GM21526 (cell line): ENCODE data around the gene VPS37B.

Experiments
- ATAC-seq: cut with Tn5 transposase; IDR thresholded peaks from one replicate; pipeline ENCODE4 v1.9.1; 2021; ENCODE audit warnings: moderate library complexity; ENCODE audit not compliant: unreplicated experiment, low FRiP score

Gene VPS37B

DNA sequence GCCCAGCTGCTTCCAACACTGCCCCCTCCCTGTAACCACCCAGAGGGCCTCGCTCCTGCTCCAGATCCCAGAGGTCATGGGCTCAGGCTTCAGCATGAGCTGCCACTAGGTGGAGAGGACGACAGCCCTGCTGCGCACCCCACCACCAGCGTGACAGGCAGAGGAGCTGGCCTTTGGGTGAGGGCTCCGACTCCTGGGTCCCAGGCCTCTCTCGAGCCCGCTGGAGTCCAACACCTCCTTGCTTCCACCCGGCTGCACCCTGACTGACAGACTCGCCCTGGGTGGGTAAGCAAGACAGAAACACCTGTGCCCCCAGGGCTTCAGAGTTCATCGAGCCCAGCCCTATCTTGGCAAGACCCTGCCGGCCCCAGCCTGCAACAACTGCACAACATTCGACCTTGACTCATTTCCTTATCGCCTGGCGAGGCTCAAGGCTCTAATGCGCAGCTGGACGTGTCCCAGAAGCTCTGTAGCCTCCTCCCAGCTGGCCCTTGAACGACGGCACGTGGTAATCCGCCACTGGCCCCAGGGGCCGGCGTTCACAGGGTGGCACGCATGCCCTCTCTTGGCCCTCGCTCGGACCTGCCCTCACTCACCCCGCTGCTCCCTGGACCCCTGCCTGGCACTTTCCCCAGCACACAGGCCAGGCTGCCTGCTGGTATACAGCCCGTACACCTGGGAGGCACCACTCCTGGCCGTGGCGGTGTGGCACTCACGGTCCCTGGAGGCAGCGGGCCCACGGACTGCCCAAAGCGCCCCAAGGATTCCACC lies 28.0 kb downstream of the VPS37B start:
- no peak for ATAC-seq

DNA sequence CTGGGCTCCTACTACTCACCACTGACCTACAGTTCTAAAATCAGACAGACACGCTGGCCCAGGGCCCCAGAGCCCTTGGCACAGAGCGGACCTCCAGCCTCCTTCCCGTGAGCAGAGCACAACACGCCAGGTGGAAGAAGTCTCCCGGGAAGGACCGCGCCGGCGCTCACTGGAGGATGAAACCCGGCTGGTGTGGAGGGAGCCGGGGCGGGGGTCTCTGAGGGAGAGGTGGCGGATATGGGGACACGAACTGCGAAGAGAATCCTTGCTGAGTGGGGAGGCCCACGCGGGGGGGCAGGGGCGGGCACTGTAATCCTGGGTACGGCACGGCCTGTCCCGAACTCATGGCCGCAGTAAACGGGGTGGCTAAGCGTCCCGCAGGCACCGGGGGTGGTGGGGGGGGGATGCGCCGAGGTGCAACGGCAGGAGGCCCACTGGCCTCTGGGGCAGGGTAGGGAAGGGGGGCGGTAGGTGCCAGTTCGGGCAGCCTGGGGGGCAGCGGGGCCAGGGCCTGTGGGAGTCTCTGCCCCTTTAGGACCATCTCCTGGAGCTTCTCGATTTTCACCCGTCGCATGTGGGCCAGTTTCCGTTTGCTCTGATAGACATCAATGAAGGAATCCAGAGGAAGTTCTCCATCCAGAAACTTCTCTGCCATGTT lies 28.8 kb downstream of the VPS37B start:
- ATAC-seq, result no peak

DNA sequence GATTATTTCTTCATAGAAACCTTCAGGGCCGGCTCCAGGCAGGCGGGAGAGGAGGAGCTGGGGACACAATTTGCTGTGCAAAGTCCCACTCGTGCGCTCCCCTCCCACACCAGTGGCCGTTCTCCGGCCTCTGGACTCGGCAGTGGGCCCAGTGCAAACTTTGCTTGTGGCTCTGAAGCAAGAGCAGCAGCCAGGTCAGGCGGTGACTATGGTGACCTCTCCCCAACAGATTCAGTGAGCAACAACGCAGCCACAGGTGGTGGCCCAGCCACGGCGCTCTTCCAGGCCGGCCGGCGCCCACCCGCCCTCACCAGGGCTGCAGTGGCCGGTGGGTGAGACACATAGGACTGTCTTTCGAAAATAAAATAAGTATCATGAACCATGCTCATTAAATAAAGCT lies 29.5 kb downstream of the VPS37B start:
- ATAC-seq, result no peak

DNA sequence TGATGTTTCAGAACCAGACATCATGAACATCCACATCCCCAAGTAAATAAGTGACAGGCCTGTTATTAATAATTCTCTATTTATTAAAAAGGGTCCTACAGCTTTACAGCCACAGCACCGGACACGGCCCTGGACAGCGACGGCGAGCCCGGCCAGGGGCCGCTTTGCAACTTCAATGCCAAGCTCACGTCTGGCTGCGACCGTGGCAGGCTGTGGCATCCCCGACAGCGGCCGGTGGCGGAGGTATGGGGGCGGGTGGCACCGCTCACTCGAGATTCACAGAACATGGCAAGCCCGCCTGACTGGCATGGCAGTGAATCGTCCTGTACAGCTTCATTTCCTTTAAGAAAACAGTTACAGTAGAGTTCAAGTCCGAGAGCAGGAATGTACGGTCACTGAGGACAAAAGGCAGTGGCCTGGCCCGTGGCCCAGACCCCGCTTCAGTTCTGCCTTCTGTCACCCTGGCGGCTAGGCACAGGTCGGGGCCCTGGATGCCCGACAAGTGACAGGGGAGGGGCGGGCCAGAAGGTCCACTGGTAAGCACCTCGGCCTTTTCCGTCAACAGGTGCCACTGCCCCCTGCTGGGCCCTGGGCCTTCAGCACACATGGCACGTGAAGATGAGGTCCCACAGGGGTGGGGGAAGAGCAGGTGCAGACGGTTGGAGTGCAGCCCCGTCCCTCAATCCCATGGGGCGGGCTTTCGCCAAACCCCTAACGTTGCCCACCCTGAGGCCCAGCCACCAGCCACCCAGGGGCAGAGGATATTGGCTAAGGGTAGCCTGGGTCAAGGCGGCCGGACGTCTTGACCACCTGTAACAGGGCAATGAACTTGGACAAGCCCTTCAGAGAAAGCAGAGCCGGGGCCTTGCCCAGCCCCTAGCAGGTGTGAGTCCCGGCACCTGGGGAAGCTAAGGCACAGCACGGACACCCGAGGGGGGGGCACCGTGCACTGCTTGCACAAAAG lies 30.4 kb downstream of the VPS37B start:
- ATAC-seq, result no peak

DNA sequence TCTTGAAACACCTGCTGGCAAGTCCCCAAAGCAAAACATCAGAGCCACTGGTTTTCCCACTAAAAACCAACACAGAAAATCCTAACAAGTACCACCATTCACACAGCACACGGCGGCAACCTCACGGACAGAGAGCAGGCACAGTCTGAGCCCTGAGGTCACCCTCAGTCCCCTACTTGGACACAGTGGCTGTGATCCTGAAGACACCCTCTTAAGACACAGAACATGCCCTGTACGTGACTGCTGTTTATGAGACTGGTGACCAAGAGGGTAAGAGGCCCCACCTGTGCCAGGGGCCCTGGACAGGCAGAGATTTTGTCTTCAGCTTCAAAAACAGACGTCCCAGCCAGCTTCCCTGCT lies 31.1 kb downstream of the VPS37B start:
- no peak for ATAC-seq

DNA sequence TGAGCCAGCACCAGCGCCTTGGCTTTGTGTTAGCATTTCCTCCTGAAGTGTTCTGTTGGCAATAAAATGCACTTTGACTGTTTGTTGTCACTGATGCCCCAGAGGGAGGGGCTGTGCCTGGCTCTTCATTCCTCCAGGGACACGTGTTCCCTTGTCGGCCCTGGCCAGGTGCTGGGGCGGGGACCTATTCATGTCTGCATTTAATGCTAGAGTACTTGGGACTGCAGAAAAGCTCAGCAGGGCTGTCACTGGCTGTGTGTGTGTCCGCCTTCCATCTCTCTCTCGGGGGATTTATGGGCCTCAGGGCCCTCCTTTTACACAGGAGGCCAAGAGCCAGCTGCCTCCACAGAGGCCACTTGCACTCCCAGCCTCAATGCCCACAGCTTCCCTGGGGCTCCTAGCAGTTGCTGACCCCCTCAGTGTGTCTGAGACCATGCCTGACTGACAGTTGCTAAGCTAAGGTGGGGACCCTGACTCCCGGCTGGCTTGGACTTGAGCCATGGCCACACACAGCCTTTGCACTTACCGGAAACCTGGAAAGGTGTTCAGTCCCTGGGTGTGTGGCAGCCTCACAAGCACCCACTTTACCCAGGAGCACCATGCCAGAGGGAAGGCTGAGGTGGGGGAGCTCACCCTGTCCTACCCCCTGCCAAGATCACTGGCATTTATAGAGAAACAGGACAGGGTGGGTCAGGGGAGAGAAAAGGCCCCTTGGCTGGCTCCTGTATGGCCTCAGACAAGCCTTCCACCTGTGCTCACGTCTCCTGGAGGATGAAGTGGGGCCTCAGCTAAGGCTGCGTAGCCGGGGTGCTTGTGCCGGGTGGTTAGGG lies 32.8 kb downstream of the VPS37B start:
- no peak for ATAC-seq

DNA sequence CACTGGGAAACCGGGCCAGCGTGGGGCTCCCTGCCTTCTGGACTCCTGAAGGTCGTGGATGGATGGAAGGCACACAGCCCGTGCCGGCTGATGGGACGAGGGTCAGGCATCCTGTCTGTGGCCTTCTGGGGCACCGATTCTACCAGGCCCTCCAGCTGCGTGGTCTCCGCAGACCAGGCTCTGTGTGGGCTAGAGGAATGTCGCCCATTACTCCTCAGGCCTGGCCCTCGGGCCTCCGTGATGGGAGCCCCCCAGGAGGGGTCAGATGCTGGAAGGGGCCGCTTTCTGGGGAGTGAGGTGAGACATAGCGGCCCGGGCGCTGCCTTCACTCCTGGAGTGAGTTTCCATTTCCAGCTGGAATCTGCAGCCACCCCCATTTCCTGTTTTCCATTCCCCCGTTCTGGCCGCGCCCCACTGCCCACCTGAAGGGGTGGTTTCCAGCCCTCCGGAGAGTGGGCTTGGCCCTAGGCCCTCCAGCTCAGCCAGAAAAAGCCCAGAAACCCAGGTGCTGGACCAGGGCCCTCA lies 33.8 kb downstream of the VPS37B start:
- ATAC-seq, result no peak

DNA sequence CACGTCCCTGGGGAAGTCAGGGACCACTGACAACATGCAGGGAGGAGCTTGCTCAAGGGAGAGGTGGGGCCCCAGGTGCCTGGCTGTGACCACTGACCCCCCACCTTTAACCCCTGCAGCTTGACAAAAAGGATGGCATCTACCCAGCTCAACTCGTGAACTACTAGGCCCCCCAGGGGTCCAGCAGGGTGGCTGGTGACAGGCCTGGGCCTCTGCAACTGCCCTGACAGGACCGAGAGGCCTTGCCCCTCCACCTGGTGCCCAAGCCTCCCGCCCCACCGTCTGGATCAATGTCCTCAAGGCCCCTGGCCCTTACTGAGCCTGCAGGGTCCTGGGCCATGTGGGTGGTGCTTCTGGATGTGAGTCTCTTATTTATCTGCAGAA lies 34.3 kb downstream of the VPS37B start:
- ATAC-seq, result no peak

DNA sequence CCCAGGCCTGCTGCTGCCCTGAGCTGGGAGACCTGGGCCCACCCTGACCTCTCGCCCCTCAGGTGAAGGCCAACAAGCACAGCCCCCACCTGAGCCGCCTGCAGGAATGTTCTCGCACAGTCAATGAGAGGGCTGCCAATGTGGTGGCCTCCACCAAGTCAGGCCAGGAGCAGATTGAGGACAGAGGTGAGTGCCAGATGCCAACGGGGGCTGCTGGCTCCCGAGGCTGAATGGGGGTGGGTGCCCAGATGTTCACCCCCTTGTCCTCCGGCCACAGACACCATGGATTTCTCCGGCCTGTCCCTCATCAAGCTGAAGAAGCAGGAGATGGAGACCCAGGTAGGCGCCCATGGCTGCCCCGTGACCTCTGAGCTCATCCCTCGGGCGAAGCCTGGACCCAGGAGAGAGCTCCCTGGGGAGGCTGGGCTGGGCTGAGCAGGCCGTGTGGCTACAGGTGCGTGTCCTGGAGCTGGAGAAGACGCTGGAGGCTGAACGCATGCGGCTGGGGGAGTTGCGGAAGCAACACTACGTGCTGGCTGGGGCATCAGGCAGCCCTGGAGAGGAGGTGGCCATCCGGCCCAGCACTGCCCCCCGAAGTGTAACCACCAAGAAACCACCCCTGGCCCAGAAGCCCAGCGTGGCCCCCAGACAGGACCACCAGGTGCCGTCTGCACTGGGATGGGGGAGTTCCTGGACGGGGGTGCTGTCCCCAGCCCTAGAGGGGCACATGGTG lies 34.9 kb downstream of the VPS37B start:
- ATAC-seq, result no peak

DNA sequence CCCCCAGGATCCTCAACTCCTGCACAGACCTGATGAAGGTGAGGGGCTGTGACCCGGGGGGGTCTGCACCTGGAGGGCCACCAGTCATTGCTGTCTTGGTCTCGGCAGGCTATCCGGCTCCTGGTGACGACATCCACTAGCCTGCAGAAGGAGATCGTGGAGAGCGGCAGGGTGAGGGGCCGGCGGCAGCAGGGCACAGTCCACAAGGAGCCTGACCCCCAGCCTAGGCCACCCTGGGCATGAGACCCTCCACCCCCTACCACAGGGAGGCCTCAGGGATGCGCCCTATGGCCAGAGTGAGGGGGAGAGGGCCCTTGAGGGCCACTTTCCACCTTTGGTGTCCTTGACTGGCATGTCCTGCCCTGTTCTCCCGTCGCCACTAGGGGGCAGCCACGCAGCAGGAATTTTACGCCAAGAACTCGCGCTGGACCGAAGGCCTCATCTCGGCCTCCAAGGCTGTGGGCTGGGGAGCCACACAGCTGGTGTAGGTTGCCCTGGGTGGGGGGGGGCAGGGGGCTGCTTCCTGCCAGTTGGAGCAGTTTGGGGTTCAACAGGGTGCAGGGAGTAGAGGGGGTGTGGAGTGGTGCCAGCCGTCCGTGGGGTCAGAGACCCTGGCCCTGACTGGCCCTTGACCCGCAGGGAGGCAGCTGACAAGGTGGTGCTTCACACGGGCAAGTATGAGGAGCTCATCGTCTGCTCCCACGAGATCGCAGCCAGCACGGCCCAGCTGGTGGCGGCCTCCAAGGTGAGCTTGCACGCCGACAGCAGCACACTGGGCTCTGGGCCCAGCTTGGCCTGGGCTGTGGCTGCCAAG lies 35.7 kb downstream of the VPS37B start:
- ATAC-seq, result no peak

DNA sequence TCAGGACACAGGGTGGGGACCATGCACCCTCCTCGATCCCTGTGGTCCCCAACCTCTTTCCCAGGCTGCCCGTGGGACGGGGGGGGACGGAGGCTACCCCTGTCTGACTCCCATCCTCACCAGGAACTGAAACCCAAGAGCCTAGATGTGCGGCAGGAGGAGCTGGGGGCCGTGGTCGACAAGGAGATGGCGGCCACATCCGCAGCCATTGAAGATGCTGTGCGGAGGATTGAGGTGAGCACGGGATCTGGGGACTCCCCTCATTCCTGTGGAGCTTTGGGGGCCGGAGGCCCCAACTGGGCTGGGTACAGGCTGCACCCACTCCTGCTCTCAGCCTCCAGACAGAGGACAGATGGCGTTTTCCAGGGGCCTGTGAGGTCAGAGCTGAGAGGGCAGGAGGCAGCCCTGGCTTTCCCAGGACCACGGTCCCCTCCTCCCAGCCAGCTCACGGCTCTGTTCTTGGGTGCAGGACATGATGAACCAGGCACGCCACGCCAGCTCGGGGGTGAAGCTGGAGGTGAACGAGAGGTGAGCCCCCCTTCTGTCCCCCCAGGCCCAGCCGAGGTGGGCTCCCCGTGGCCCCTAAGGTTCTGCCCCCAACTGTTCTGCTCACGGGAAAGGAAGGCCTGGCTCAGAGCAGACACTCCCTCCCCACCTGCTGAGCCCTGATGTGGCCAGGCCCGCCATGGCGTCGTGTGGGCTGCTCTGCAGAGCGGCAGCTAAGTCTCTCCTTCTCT lies 36.5 kb downstream of the VPS37B start:
- no peak for ATAC-seq

DNA sequence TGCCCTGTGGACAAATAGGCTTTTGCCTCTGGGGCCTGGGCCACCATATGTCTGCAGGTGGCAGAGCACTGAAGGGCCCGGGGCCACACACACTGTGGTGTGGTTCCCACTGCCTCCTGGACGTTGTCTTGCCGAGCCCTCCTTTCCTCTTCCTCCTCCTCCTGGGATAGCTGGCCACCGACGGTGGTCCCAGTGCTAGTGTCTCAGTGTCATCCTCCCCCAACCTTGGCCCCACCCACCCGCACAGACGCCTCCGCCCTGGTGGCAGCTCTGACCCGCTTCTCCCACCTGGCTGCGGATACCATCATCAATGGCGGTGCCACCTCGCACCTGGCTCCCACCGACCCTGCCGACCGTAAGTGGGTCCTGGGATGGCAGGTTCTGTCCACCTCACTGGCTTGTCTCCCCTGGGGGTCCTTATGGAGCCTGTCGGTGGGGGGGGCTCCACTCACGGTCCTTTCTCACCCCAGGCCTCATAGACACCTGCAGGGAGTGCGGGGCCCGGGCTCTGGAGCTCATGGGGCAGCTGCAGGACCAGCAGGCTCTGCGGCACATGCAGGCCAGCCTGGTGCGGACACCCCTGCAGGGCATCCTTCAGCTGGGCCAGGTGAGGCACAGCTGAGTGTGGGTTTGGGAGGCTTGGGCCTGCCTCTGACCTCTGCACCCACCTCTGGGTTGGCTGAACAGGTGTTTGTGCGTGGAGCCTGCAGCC lies 37.2 kb downstream of the VPS37B start:
- ATAC-seq, result no peak

DNA sequence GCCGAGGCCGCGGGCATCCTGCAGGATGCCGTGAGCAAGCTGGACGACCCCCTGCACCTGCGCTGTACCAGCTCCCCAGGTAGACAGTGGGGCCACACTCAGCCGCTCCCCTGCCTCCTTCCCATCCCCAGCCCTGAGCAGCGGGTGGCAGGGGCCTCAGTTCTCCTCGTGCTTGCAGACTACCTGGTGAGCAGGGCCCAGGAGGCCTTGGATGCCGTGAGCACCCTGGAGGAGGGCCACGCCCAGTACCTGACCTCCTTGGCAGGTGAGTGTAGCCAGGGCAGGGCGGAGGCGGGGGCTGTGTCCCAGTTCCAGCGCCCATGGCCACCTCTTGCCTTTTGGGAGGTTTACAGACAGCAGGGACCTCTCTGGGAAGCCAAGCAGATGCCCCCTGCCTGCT lies 37.8 kb downstream of the VPS37B start:
- ATAC-seq, result no peak

DNA sequence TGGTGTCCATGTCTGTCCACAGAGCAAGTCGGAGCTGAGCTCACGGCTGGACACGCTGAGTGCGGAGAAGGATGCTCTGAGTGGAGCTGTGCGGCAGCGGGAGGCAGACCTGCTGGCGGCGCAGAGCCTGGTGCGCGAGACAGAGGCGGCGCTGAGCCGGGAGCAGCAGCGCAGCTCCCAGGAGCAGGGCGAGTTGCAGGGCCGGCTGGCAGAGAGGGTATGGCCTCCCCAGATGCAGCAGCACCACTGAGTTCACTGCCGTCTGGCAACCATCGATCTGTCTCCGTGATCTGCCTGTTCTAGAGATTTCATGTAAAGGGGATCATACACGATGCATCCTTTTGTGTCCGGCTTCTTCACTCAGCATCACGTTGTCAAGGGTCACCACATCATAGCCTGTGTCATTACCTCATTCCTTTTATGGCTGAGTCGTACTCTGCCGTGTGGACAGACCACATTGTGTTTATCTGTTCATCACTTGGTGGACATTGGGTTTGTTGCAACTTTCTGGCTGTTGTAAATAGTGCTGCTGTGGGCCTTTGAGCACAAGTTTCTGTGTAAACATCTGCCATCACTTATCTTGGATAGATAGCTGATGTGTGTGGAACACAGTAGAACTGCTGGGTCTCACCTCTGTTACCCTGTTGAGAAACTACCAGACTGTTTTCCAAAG lies 38.8 kb downstream of the VPS37B start:
- ATAC-seq, result no peak

DNA sequence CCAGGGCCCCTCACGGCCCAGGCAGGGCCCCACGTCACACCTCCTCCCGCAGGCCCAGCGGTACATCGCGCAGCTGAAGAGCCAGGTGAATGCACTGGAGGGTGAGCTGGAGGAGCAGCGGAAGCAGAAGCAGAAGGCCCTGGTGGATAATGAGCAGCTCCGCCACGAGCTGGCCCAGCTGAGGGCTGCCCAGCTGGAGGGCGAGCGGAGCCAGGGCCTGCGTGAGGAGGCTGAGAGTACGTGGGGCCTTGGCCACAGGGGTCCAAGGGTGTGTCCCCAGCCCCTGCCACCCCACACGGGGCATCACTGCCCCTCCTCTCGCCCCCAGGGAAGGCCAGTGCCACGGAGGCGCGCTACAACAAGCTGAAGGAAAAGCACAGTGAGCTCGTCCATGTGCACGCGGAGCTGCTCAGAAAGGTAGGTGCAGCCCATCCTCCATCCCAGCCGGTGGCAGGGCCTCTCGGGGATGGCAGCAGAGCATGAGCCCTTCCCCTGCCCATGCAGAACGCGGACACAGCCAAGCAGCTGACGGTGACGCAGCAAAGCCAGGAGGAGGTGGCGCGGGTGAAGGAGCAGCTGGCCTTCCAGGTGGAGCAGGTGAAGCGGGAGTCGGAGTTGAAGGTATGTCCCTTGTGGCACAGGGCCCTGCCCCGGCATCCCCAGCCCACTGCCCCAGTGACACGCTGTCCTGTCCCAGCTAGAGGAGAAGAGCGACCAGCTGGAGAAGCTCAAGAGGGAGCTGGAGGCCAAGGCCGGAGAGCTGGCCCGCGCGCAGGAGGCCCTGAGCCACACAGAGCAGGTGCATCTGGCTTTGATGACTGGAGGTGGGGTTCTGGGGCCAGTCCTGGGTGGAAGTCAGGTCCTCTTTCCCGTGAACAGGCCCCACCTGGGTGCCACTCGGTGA lies 39.7 kb downstream of the VPS37B start:
- ATAC-seq, result no peak
